WERI-Rb-1 (cell line): Measurements from ENCODE around the gene CLIP2.

Experiments used
- DNase-seq: peaks from one replicate; pipeline ENCODE4 v3.0.0-alpha.2; 2020
- H3K27ac ChIP-seq: fragments of 250-450 bp; sonication (Bioruptor Pico); 2 replicates; pipeline ENCODE4 v1.5.1; 2020; ENCODE audit warnings: mild to moderate bottlenecking, moderate library complexity
- H3K27me3 ChIP-seq: fragments of 250-450 bp; sonication (Bioruptor Pico); 2 replicates; pipeline ENCODE4 v1.5.1; 2021; ENCODE audit warnings: mild to moderate bottlenecking, low read depth, moderate library complexity; ENCODE audit not compliant: insufficient read depth, severe bottlenecking
- H3K36me3 ChIP-seq: fragments of 250-450 bp; sonication (Bioruptor Pico); 2 replicates; pipeline ENCODE4 v1.5.1; 2020; ENCODE audit warnings: mild to moderate bottlenecking, moderate library complexity
- H3K4me3 ChIP-seq: 2 replicates; pipeline ENCODE4 v1.5.1; 2011; ENCODE audit warnings: low read depth, mild to moderate bottlenecking, control low read depth, low read length
- H3K9me3 ChIP-seq: fragments of 250-450 bp; sonication (Bioruptor Pico); 2 replicates; pipeline ENCODE4 v1.5.1; 2021; ENCODE audit warnings: mild to moderate bottlenecking, moderate library complexity; ENCODE audit not compliant: severe bottlenecking
- TF ChIP-seq, protein P1 (sequence below): IDR thresholded peaks from 2 replicates; pipeline ENCODE4 v1.5.1; 2011; ENCODE audit warnings: low read depth, mild to moderate bottlenecking, control low read depth, inconsistent platforms, low read length

Gene CLIP2

DNA sequence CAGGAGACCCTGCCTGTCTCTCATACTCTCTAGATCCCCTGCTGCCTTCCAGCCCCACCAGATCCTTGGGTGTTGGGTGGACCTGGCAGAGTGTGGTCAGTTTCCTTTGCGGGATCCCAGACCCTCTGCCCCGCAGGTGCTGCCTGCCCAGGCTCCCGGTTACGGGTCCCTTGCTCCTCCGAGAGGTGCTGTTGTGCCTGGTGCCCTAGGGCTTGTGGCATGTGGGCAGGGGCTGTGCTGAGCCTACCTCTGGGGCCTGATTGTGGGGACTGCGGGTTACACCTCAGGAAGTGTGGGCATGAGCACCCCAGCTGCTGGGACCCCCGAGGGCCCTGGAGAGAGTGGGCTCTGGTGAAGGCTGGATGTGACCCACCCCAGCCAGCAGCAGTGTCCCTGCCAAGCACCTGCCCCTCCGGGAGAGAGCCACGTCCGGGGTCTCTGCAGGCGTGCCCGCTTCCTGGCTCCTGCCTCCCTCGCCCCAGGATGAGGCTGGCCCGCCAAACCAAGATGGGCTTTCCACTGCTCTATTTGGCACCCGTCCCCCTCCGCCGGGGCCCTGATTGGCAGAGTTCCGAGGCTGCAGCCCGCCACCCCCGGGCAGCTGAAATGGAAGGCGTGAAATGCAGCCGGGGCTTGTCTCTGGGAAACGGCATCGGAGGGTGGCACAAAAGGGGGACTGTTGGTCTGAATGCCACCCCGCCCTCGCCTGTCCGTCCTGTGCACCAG, 17.0 kb downstream of the CLIP2 start:
- H3K4me3 ChIP-seq = no peak overlapping the region
- DNase-seq = no peak
- no peaks in the 10 kb centered on the region for H3K9me3 ChIP-seq
- H3K36me3 ChIP-seq = no peaks in the 10 kb centered on the region
- H3K27ac ChIP-seq = no peak overlapping the region
- TF ChIP-seq, protein P1, sequence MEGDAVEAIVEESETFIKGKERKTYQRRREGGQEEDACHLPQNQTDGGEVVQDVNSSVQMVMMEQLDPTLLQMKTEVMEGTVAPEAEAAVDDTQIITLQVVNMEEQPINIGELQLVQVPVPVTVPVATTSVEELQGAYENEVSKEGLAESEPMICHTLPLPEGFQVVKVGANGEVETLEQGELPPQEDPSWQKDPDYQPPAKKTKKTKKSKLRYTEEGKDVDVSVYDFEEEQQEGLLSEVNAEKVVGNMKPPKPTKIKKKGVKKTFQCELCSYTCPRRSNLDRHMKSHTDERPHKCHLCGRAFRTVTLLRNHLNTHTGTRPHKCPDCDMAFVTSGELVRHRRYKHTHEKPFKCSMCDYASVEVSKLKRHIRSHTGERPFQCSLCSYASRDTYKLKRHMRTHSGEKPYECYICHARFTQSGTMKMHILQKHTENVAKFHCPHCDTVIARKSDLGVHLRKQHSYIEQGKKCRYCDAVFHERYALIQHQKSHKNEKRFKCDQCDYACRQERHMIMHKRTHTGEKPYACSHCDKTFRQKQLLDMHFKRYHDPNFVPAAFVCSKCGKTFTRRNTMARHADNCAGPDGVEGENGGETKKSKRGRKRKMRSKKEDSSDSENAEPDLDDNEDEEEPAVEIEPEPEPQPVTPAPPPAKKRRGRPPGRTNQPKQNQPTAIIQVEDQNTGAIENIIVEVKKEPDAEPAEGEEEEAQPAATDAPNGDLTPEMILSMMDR = no peak
- no peaks in the 10 kb centered on the region for H3K27me3 ChIP-seq

DNA sequence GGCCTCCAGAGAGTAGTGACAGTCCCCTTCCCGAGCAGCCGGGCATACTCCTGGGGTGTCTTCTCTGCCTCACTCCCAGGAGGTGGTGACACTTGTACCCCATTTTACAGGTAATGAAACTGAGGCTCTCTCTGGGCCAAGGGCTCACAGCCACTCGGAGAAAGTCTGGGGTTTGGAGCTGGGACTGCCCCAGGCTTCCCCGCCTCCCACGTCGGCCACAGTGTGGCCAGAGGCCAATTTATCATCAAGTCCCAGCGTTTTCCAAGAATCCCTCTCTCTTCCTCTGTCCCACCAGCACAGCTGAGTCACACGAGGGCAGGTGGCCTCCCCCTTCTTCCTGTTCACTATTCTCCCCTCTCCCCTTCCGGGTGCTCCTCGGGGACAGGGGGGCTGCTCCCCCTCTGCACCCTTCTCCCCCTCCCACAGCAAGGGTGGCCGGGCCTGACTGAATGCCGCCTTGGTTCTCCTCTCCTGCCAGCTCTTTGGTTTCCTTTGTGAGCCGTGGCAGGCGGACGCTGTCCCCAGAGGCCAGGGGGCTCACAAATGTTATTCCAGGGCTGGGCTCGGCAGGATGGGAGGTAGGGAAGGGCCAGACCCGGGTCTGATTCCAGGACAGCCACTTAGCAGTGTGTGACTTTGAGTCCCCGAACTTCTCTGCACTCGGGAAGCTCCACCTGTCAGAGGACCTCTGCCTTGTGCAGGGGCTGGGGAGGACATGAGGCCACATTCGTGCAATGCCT, 17.7 kb downstream of the CLIP2 start:
- DNase-seq = no peak
- no peak overlapping the region for H3K4me3 ChIP-seq
- TF ChIP-seq, protein P1 = no peak
- H3K9me3 ChIP-seq = no peaks in the 10 kb centered on the region
- H3K36me3 ChIP-seq = no peaks in the 10 kb centered on the region
- H3K27ac ChIP-seq = no peak overlapping the region
- H3K27me3 ChIP-seq = no peaks in the 10 kb centered on the region

DNA sequence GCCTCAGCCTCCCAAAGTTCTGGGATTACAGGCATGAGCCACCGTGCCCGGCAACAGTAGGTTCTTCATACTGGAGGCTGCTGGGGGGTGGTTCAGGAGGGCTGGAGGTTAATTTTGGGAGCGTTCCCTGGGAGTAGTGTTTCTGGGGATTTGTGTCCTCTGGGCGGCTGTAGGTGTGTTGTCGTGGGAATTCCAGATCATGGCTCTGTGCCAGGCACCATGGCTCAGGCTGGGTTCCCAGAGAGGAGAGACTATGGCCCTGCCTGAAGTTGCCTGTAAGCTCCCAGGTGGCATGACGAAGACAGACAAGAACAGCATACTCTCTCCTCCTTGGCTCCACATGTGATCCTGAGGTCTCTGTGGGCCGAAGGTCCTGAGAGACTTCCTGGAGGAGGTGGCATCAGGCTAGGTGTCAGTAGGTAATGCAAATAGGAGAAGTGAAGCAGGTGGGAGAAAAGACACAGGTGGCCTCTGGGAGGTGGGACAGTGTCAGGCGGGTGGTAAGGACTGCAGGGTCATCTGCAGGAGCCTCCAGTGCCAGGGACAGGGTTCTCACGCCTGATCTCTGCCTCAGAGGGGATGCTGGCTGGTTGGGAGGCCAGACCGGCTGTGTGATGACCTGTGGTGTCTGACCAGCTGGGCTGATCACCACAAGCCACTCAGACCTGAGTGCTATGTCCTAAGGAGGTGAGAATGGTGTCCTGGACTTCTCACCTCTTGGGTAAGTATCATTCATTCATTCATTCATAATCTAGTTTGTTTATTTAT, 18.7 kb downstream of the CLIP2 start:
- TF ChIP-seq, protein P1 = no peak
- no peaks in the 10 kb centered on the region for H3K36me3 ChIP-seq
- no peaks in the 10 kb centered on the region for H3K27me3 ChIP-seq
- H3K9me3 ChIP-seq = no peaks in the 10 kb centered on the region
- H3K27ac ChIP-seq = no peak overlapping the region
- no peak overlapping the region for H3K4me3 ChIP-seq
- no peak for DNase-seq

DNA sequence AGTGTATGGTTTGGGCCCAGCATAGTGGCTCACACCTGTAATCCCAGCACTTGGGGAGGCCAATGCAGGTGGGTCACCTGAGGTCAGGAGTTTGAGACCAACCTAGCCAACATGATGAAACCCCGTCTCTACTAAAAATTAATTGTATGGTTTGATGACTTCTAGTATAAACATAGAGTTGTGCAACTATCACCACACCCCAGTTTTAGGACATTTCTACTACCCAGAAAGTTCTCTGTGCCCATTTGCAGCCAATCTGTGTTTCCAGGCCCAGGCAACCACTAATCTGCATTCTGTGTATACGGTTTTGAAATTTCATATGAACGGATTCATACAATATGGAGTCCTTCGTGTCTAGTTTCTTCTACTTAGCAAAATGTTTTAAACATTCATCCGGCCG, 20.0 kb downstream of the CLIP2 start:
- Histone ChIP-seq H3K27ac (no peak overlapping the region), H3K4me3 (no peak overlapping the region), H3K36me3 (no peaks in the 10 kb centered on the region), H3K27me3 (no peaks in the 10 kb centered on the region), H3K9me3 (no peaks in the 10 kb centered on the region)
- TF ChIP-seq, protein P1 = no peak
- no peak for DNase-seq

DNA sequence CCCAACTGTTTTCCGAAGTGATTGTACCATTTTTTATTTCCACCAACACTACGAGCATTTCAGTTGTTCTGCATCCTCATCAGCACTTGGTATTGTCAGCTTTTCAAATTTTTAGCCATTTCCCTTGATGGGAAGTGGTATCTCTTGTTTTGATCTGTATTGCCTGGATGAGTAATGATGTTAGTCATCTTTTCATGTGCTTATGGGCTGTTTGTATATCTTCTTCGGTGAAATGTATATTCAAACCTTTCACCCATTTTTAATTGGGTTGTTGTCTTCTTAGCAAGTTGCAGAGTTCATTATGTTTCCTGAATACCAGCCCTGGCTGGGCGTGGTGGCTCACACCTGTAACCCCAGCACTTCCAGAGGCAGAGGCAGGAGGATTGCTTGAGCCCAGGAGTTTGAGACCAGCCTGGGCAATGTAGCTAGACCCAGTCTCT, 22.1 kb downstream of the CLIP2 start:
- Histone ChIP-seq H3K36me3 (no peaks in the 10 kb centered on the region), H3K27me3 (no peaks in the 10 kb centered on the region), H3K4me3 (no peak overlapping the region), H3K9me3 (no peaks in the 10 kb centered on the region), H3K27ac (no peak overlapping the region)
- TF ChIP-seq, protein P1 = no peak
- no peak for DNase-seq
